ENCODE measurements around the gene ANKRD13B. TPM values are rescaled to one million over a fixed set of nuclear protein-coding genes. Genes with fewer than 3 reads are reported as not detected.

ANKRD13B gene
- total RNA-seq, 1 donor from 2014 or later, result 7.6 TPM

GRCh38 chr17:29627951-29628350 lies 35.0 kb downstream of the ANKRD13B start:
- Mint-ChIP-seq H3K36me3 (ENCODE audit: low read depth, unreplicated experiment) (peaks cover 47% of the 10 kb centered on the region), H3K4me3 (ENCODE audit: unreplicated experiment) (no peak overlapping the region), H3K27ac (ENCODE audit: unreplicated experiment) (no peak overlapping the region), H3K27me3 (ENCODE audit: unreplicated experiment) (no peaks in the 10 kb centered on the region), H3K9me3 (ENCODE audit: unreplicated experiment) (no peaks in the 10 kb centered on the region), H3K4me1 (ENCODE audit: unreplicated experiment) (peaks cover 3% of the 10 kb centered on the region)
- DNase-seq (ENCODE audit: low spot score), result no peak
- no peak for TF ChIP-seq CTCF (IDR thresholded peaks at IDR 0.05; ENCODE audit: unreplicated experiment)

DNA sequence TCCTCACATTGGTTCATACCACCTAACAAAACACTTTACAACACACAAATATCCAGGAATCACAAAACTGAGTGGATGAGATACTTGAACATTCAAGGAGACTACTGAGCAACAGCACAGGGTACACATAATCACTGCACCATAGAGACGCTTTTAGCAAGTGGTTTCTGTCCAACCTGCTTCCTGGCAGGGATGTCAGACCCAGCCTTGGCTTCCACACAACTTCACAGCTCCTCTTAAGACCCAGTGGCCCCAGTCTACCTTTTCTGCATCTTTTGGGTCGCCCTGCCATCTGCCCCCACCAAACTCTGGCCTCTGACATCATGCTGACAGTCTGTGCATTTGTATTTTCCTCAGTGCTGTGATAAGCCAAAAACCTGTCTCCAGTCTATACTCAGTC lies 35.7 kb downstream of the ANKRD13B start:
- Mint-ChIP-seq H3K27me3 (ENCODE audit: unreplicated experiment) (no peaks in the 10 kb centered on the region), H3K4me3 (ENCODE audit: unreplicated experiment) (no peak overlapping the region), H3K36me3 (ENCODE audit: low read depth, unreplicated experiment) (peaks cover 47% of the 10 kb centered on the region), H3K27ac (ENCODE audit: unreplicated experiment) (no peak overlapping the region), H3K9me3 (ENCODE audit: unreplicated experiment) (no peaks in the 10 kb centered on the region), H3K4me1 (ENCODE audit: unreplicated experiment) (peaks cover under 1% of the 10 kb centered on the region)
- DNase-seq (ENCODE audit: low spot score), result no peak
- TF ChIP-seq CTCF (IDR thresholded peaks at IDR 0.05; ENCODE audit: unreplicated experiment), result no peak

DNA sequence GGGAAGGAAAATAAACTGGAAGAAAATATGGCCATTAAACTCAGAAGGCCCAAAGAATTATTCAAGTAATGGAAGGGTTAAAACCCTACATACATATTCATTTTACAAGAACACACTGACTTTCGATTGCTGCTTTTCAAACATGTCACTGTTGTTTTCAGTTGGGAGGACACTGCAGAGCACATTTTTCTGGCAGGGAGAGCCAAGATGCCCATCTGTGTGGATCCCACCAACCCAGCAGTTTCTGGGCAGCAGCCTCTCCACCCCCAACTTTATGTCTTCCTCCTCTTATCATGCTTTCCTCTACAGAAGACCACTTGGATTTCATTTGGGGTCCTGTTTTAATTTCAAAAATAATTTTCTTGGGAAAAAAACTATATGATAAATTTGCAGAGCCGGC lies 36.9 kb downstream of the ANKRD13B start:
- H3K4me1 Mint-ChIP-seq (ENCODE audit: unreplicated experiment), result peaks cover 6% of the 10 kb centered on the region
- H3K36me3 Mint-ChIP-seq (ENCODE audit: low read depth, unreplicated experiment), result peaks cover 51% of the 10 kb centered on the region
- H3K27ac Mint-ChIP-seq (ENCODE audit: unreplicated experiment), result no peak overlapping the region
- no peak for TF ChIP-seq CTCF (IDR thresholded peaks at IDR 0.05; ENCODE audit: unreplicated experiment)
- H3K4me3 Mint-ChIP-seq (ENCODE audit: unreplicated experiment), result no peak overlapping the region
- no peaks in the 10 kb centered on the region for H3K9me3 Mint-ChIP-seq (ENCODE audit: unreplicated experiment)
- H3K27me3 Mint-ChIP-seq (ENCODE audit: unreplicated experiment), result peaks cover 3% of the 10 kb centered on the region
- no peak for DNase-seq (ENCODE audit: low spot score)

DNA sequence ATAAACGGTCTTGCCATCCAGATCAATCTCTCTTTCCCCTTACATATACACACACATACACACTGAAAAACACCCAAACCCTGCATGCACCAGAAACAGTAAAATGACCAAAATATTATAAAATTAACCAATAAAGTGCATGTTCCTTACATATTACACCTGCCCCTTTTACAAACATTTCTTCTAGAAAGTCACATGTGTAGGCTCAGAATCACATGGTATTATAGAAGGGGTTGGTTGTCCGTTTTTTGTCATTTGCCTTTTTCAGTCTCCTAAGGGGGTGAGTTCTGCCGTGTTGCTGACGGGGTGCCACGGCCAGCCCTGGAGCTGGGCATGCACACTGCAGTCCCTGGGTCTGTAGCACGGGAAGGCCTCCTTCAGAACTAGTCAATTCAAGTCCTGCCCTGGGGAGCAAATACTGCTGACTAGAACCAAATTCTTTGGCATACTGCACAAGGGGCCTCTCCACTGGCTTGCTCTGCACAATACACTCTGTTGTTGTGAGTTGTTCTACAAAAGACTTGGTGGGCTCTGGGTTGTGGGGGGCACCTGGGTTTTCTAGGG lies 37.8 kb downstream of the ANKRD13B start:
- no peak overlapping the region for H3K4me3 Mint-ChIP-seq (ENCODE audit: unreplicated experiment)
- H3K36me3 Mint-ChIP-seq (ENCODE audit: low read depth, unreplicated experiment), result peaks cover 55% of the 10 kb centered on the region
- peaks cover 8% of the 10 kb centered on the region for H3K4me1 Mint-ChIP-seq (ENCODE audit: unreplicated experiment)
- H3K27me3 Mint-ChIP-seq (ENCODE audit: unreplicated experiment), result peaks cover 3% of the 10 kb centered on the region
- peak overlapping the region; percentile 22 for H3K27ac Mint-ChIP-seq (ENCODE audit: unreplicated experiment)
- no peak for TF ChIP-seq CTCF (IDR thresholded peaks at IDR 0.05; ENCODE audit: unreplicated experiment)
- H3K9me3 Mint-ChIP-seq (ENCODE audit: unreplicated experiment), result no peaks in the 10 kb centered on the region
- DNase-seq (ENCODE audit: low spot score), result no peak

DNA sequence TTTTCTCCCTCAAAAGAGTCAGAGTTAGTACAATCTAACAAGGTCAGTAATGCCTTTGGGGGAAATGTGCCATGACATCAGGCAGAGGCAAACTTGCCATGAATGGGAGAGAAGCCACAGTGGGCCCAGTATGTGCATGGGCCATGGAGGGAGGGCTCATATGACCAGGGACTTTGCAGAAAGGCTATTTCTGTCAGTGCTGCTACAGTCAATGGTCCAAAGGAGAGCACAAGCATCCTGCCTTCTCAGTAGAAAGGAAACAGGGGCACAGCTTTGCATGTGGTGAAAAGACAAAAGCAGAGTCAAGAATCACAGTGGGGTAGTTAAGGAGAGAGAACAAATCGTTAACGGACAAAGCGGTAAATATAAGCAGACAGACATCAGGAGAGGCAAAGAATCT lies 41.0 kb downstream of the ANKRD13B start:
- no peak for DNase-seq (ENCODE audit: low spot score)
- Mint-ChIP-seq H3K27ac (ENCODE audit: unreplicated experiment) (peak overlapping the region; percentile 38), H3K4me1 (ENCODE audit: unreplicated experiment) (peaks cover 25% of the 10 kb centered on the region), H3K9me3 (ENCODE audit: unreplicated experiment) (no peaks in the 10 kb centered on the region), H3K36me3 (ENCODE audit: low read depth, unreplicated experiment) (peaks cover 57% of the 10 kb centered on the region), H3K27me3 (ENCODE audit: unreplicated experiment) (peaks cover 3% of the 10 kb centered on the region), H3K4me3 (ENCODE audit: unreplicated experiment) (no peak overlapping the region)
- TF ChIP-seq CTCF (IDR thresholded peaks at IDR 0.05; ENCODE audit: unreplicated experiment), result no peak

All from endothelial cell (in vitro differentiated cells).